GM12878 (cell line): ENCODE results near the gene COX17. TPM values are rescaled to one million over a fixed set of nuclear protein-coding genes. Genes with fewer than 3 reads are reported as not detected.

Experiments
- ASH2L ChIP-seq: fragments of 300-600, 200-600 bp; sonication (generic); IDR thresholded peaks from 2 replicates; pipeline ENCODE4 v1.6.1; 2017; ENCODE audit warnings: low read depth, mild to moderate bottlenecking, borderline replicate concordance
- BMI1 ChIP-seq: fragments of 450-650 bp; IDR thresholded peaks from 2 replicates; pipeline ENCODE4 v1.6.1; 2016; ENCODE audit warnings: mild to moderate bottlenecking, moderate library complexity, borderline replicate concordance
- CEBPB ChIP-seq, 2 experiments: fragments of 150-350 bp in 1 of 2; IDR thresholded peaks; 2 replicates each; pipeline ENCODE4 v1.6.1; 2012 to 2014; ENCODE audit warnings: low read depth in 2 of 2, low read length in 2 of 2, borderline replicate concordance in 1 of 2, inconsistent platforms in 1 of 2
- CEBPZ ChIP-seq: fragments of 150-350 bp; IDR thresholded peaks from 2 replicates; pipeline ENCODE4 v1.6.1; 2016; ENCODE audit warnings: low read depth, low read length
- EZH2 ChIP-seq: IDR thresholded peaks from 2 replicates; pipeline ENCODE4 v1.6.1; 2012; ENCODE audit warnings: low read depth, mild to moderate bottlenecking, control low read depth, inconsistent platforms, low read length, borderline replicate concordance; ENCODE audit not compliant: control insufficient read depth
- FOS ChIP-seq: IDR thresholded peaks from 3 replicates; pipeline ENCODE4 v1.6.1; 2011; ENCODE audit warnings: borderline replicate concordance; ENCODE audit not compliant: insufficient read length; ENCODE audit errors: extremely low read depth
- GABPA ChIP-seq: IDR thresholded peaks from 2 replicates; pipeline ENCODE4 v1.6.1; 2014; ENCODE audit warnings: antibody characterized with exemption, low read depth, mild to moderate bottlenecking, inconsistent platforms
- HDAC6 ChIP-seq: fragments of 200-600 bp; sonication (generic); IDR thresholded peaks from one replicate; pipeline ENCODE4 v1.8.0; 2017; ENCODE audit warnings: antibody characterized with exemption; ENCODE audit not compliant: unreplicated experiment
- IKZF1 ChIP-seq: fragments of 450-650 bp; conservative IDR thresholded peaks from 2 replicates; pipeline ENCODE4 v1.6.1; 2017; ENCODE audit warnings: antibody characterized with exemption, mild to moderate bottlenecking
- IRF5 ChIP-seq: fragments of 450-650 bp; IDR thresholded peaks from 2 replicates; pipeline ENCODE4 v1.6.1; 2017; ENCODE audit warnings: borderline replicate concordance
- MAX ChIP-seq: IDR thresholded peaks from 2 replicates; pipeline ENCODE4 v1.6.1; 2012; ENCODE audit warnings: low read depth, low read length, improper control_type of control experiment
- MEF2B ChIP-seq: fragments of 450-650 bp; IDR thresholded peaks from 2 replicates; pipeline ENCODE4 v1.6.1; 2018; ENCODE audit warnings: mild to moderate bottlenecking, moderate library complexity; ENCODE audit not compliant: partially characterized antibody, poor library complexity, severe bottlenecking
- MLLT1 ChIP-seq: fragments of 450-650 bp; IDR thresholded peaks from 2 replicates; pipeline ENCODE4 v1.6.1; 2016; ENCODE audit warnings: mild to moderate bottlenecking
- MTA2 ChIP-seq: fragments of 450-650 bp; IDR thresholded peaks from 2 replicates; pipeline ENCODE4 v1.6.1; 2016; ENCODE audit warnings: low read depth, mild to moderate bottlenecking, moderate library complexity
- MTA3 ChIP-seq: IDR thresholded peaks from 2 replicates; pipeline ENCODE4 v1.6.1; 2012; ENCODE audit warnings: low read length, inconsistent platforms, borderline replicate concordance
- MYC ChIP-seq: IDR thresholded peaks from 2 replicates; pipeline ENCODE4 v1.6.1; 2011; ENCODE audit warnings: mild to moderate bottlenecking, low read length, moderate library complexity, inconsistent platforms; ENCODE audit not compliant: insufficient read depth, insufficient replicate concordance, insufficient read length, severe bottlenecking
- NBN ChIP-seq: fragments of 450-650 bp; IDR thresholded peaks from 2 replicates; pipeline ENCODE4 v1.6.1; 2016
- PML ChIP-seq: IDR thresholded peaks from 2 replicates; pipeline ENCODE4 v1.6.1; 2012; ENCODE audit warnings: low read length, inconsistent platforms
- RAD51 ChIP-seq: fragments of 450-650 bp; IDR thresholded peaks from 2 replicates; pipeline ENCODE4 v1.6.1; 2016; ENCODE audit warnings: moderate library complexity, mild to moderate bottlenecking, inconsistent platforms
- RBBP5 ChIP-seq: fragments of 200-600 bp; sonication (generic); conservative IDR thresholded peaks from 2 replicates; pipeline ENCODE4 v1.6.1; 2016
- RUNX3 ChIP-seq: IDR thresholded peaks from 2 replicates; pipeline ENCODE4 v1.6.1; 2012; ENCODE audit warnings: low read length, inconsistent platforms
- SIN3A ChIP-seq: IDR thresholded peaks from 2 replicates; pipeline ENCODE4 v1.6.1; 2012; ENCODE audit warnings: low read depth, low read length, improper control_type of control experiment
- SPI1 ChIP-seq: IDR thresholded peaks from 2 replicates; pipeline ENCODE4 v1.6.1; 2011; ENCODE audit warnings: low read depth, mild to moderate bottlenecking, low read length, moderate library complexity, borderline replicate concordance; ENCODE audit not compliant: insufficient read depth
- TCF7 ChIP-seq: IDR thresholded peaks from 2 replicates; pipeline ENCODE4 v1.6.1; 2014; ENCODE audit warnings: antibody characterized with exemption, borderline replicate concordance
- YY1 ChIP-seq: IDR thresholded peaks from 2 replicates; pipeline ENCODE4 v1.6.1; 2011; ENCODE audit warnings: low read depth, mild to moderate bottlenecking, low read length
- ZSCAN29 ChIP-seq: fragments of 450-650 bp; IDR thresholded peaks from 2 replicates; pipeline ENCODE4 v1.6.1; 2017; ENCODE audit warnings: mild to moderate bottlenecking, moderate library complexity
- polyA plus RNA-seq, 11 experiments: library from polyadenylated mRNA; depleted of rRNA in 4 of 11; unstranded in 6 of 11; stranded (reverse) in 5 of 11; fragments of >200 nt; fragmentation: Nextera tagmentation in 4 of 11; fragmentation: Illumina TruSeq in 1 of 11; extraction: Ambion mirVana in 4 of 11; extraction: Trizol in 1 of 11; gene quantifications; 1 replicate in 1 of 11; 2 replicates in 10 of 11; pipeline versions ENCODE4 v1.2.1 to v1.2.3, GENCODE V29; 2011 to 2016; ENCODE audit warnings: inconsistent platforms in 2 of 11, missing spikeins in 2 of 11, low read depth in 1 of 11
- total RNA-seq, 4 experiments: library from RNA; depleted of rRNA in 3 of 4; stranded (reverse); fragments of >200 nt in 3 of 4; fragmentation: Illumina TruSeq in 1 of 4; extraction: Trizol in 1 of 4; gene quantifications; 2 replicates each; pipeline versions ENCODE4 v1.2.1 to v1.2.3, GENCODE V29; 2013 to 2021

COX17 gene
- total and polyA plus RNA-seq, 10 of the 15 experiments (the other 5 are each of a cell fraction or from before 2014, with no cell fraction given): 111 to 717 (median 243) TPM

- TF ChIP-seq MLLT1: no peak; the same call in 1 of the 2 replicates
- TF ChIP-seq HDAC6: no peak
- TF ChIP-seq RBBP5: no peak
- peak; percentile 93 for TF ChIP-seq MTA2
- no peak for TF ChIP-seq YY1
- no peak for TF ChIP-seq GABPA
- no peak for TF ChIP-seq CEBPZ
- no peak for TF ChIP-seq CEBPB (IDR thresholded peaks at IDR 0.05; ENCODE audit: borderline replicate concordance in 1 of 2, low read depth in 2 of 2, low read length in 2 of 2)
- TF ChIP-seq EZH2: no peak
- TF ChIP-seq ASH2L: no peak
- no peak for TF ChIP-seq FOS
- no peak for TF ChIP-seq MTA3
- no peak for TF ChIP-seq SIN3A
- peak; percentile 81 for TF ChIP-seq IKZF1
- no peak for TF ChIP-seq PML
- TF ChIP-seq IRF5: no peak
- TF ChIP-seq MAX: no peak
- peak; percentile 80 for TF ChIP-seq RUNX3
- no peak for TF ChIP-seq TCF7
- TF ChIP-seq NBN: peak; percentile 74
- TF ChIP-seq BMI1: 0 out of 2 replicates have a peak, but pooled peaks have one; percentile 40
- peak; percentile 51; the same call in 1 of the 2 replicates for TF ChIP-seq SPI1
- TF ChIP-seq MEF2B: peak; percentile 83
- TF ChIP-seq ZSCAN29: no peak
- no peak for TF ChIP-seq MYC
- no peak for TF ChIP-seq RAD51
Measured at GRCh38 chr3:119697394-119697793, 20.2 kb upstream of the COX17 start (continued).
